GM23338 (cell line): ENCODE measurements around the gene ITGAV. TPM values are rescaled to one million over a fixed set of nuclear protein-coding genes. Genes with fewer than 3 reads are reported as not detected.

Experiments
- ATAC-seq: fragments of 200-7000 bp; cut with Tn5 transposase; 3 replicates; pipeline ENCODE4 v1.9.1; 2020
- DNase-seq: peaks from one replicate; pipeline ENCODE4 v3.0.0-alpha.2; 2015; ENCODE audit warnings: low spot score
- H2AFZ ChIP-seq: fragments of 200-600 bp; sonication (generic); 2 replicates; pipeline ENCODE4 v1.8.0; 2016; ENCODE audit warnings: antibody characterized with exemption, mild to moderate bottlenecking, moderate library complexity
- H3F3A ChIP-seq: fragments of 200-600 bp; sonication (generic); replicated peaks from 2 replicates; pipeline ENCODE4 v1.8.0; 2017; ENCODE audit warnings: antibody characterized with exemption, mixed run types, low read depth
- H3K27ac ChIP-seq: fragments of 200-600 bp; sonication (generic); 2 replicates; pipeline ENCODE4 v1.6.1; 2016; ENCODE audit warnings: low read depth
- H3K27me3 ChIP-seq: fragments of 200-600 bp; sonication (generic); 2 replicates; pipeline ENCODE4 v1.8.0; 2016; ENCODE audit warnings: mild to moderate bottlenecking, mixed run types, moderate library complexity; ENCODE audit not compliant: insufficient read depth
- H3K36me3 ChIP-seq: fragments of 200-600 bp; sonication (generic); 2 replicates; pipeline ENCODE4 v1.8.0; 2016; ENCODE audit warnings: mild to moderate bottlenecking; ENCODE audit not compliant: insufficient read depth
- H3K4me1 ChIP-seq: fragments of 200-600 bp; sonication (generic); 2 replicates; pipeline ENCODE4 v1.8.0; 2016; ENCODE audit warnings: mild to moderate bottlenecking, moderate library complexity; ENCODE audit not compliant: insufficient read depth
- H3K4me2 ChIP-seq: fragments of 200-600 bp; sonication (generic); 2 replicates; pipeline ENCODE4 v1.7.1; 2017; ENCODE audit warnings: mixed run types
- H3K4me3 ChIP-seq: fragments of 200-600 bp; sonication (generic); 2 replicates; pipeline ENCODE4 v1.6.1; 2016; ENCODE audit warnings: mixed run types
- H3K79me2 ChIP-seq: fragments of 200-600 bp; sonication (generic); replicated peaks from 2 replicates; pipeline ENCODE4 v1.8.0; 2017; ENCODE audit warnings: mild to moderate bottlenecking; ENCODE audit not compliant: insufficient read depth
- H3K9me2 ChIP-seq: fragments of 200-600 bp; sonication (generic); 2 replicates; pipeline ENCODE4 v1.8.0; 2017; ENCODE audit not compliant: insufficient read depth
- H4K20me1 ChIP-seq: fragments of 200-600 bp; sonication (generic); replicated peaks from 2 replicates; pipeline ENCODE4 v1.8.0; 2017; ENCODE audit warnings: mild to moderate bottlenecking; ENCODE audit not compliant: insufficient read depth
- H3K27ac Mint-ChIP-seq: 2 replicates; pipeline ENCODE4 v1.8.0; 2020; ENCODE audit warnings: inconsistent platforms, mild to moderate bottlenecking, moderate library complexity, mixed read lengths
- H3K27me3 Mint-ChIP-seq: 3 replicates; pipeline ENCODE4 v1.8.0; 2022; ENCODE audit warnings: low read depth, mild to moderate bottlenecking, moderate library complexity, mixed read lengths, inconsistent platforms; ENCODE audit not compliant: insufficient read depth, poor library complexity
- H3K36me3 Mint-ChIP-seq: 3 replicates; pipeline ENCODE4 v1.8.0; 2021; ENCODE audit warnings: low read depth, mild to moderate bottlenecking, inconsistent platforms, moderate library complexity, mixed read lengths
- H3K4me1 Mint-ChIP-seq: 3 replicates; pipeline ENCODE4 v1.8.0; 2020; ENCODE audit warnings: mild to moderate bottlenecking, inconsistent platforms, mixed read lengths
- H3K4me3 Mint-ChIP-seq: 3 replicates; pipeline ENCODE4 v1.8.0; 2021; ENCODE audit warnings: moderate library complexity, mild to moderate bottlenecking, inconsistent platforms, mixed read lengths
- H3K9me3 Mint-ChIP-seq: 3 replicates; pipeline ENCODE4 v1.8.0; 2020; ENCODE audit warnings: moderate library complexity, mild to moderate bottlenecking, inconsistent platforms, mixed read lengths
- CREB1 ChIP-seq: fragments of 250-450 bp; sonication (Bioruptor Pico); IDR thresholded peaks from 2 replicates; pipeline ENCODE4 v1.5.0; 2020; ENCODE audit warnings: low read depth, mild to moderate bottlenecking, moderate library complexity
- CTCF ChIP-seq, 2 experiments: fragments of 200-600 bp in 1 of 2; sonication (generic) in 1 of 2; conservative IDR thresholded peaks; 2 replicates each; pipeline versions ENCODE4 v1.5.1 to v1.6.1; 2016 to 2017; ENCODE audit warnings: antibody characterized with exemption in 2 of 2, low read depth in 2 of 2, mild to moderate bottlenecking in 2 of 2, moderate library complexity in 1 of 2
- ETS1 ChIP-seq: IDR thresholded peaks from 2 replicates; pipeline ENCODE4 v1.6.1; 2016; ENCODE audit warnings: antibody characterized with exemption
- EZH2 ChIP-seq: fragments of 200-600 bp; sonication (generic); IDR thresholded peaks from one replicate; pipeline ENCODE4 v1.8.0; 2017; ENCODE audit warnings: antibody characterized with exemption, mild to moderate bottlenecking, low read depth; ENCODE audit not compliant: unreplicated experiment
- EZH2phosphoT487 ChIP-seq: fragments of 200-600 bp; sonication (generic); IDR thresholded peaks from one replicate; pipeline ENCODE4 v1.8.1; 2018; ENCODE audit warnings: antibody characterized with exemption; ENCODE audit not compliant: unreplicated experiment
- JUNB ChIP-seq: IDR thresholded peaks from one replicate; pipeline ENCODE4 v1.6.1; 2016; ENCODE audit warnings: antibody characterized with exemption; ENCODE audit not compliant: unreplicated experiment
- NANOG ChIP-seq: IDR thresholded peaks from 2 replicates; pipeline ENCODE4 v1.6.1; 2016; ENCODE audit warnings: antibody characterized with exemption, borderline replicate concordance
- POLR2AphosphoS5 ChIP-seq: IDR thresholded peaks from 2 replicates; pipeline ENCODE4 v1.6.1; 2016; ENCODE audit warnings: antibody characterized with exemption, low read depth
- REST ChIP-seq: IDR thresholded peaks from one replicate; pipeline ENCODE4 v1.6.1; 2018; ENCODE audit warnings: antibody characterized with exemption; ENCODE audit not compliant: unreplicated experiment
- STAT1 ChIP-seq: IDR thresholded peaks from one replicate; pipeline ENCODE4 v1.6.1; 2016; ENCODE audit warnings: antibody characterized with exemption; ENCODE audit not compliant: unreplicated experiment
- ZNF114 ChIP-seq: fragments of 250-450 bp; sonication (Bioruptor Pico); IDR thresholded peaks from 2 replicates; pipeline ENCODE4 v1.5.0; 2020; ENCODE audit warnings: mild to moderate bottlenecking, moderate library complexity
- ZNF331 ChIP-seq: fragments of 250-450 bp; sonication (Bioruptor Pico); IDR thresholded peaks from 2 replicates; pipeline ENCODE4 v1.5.0; 2020; ENCODE audit warnings: low read depth, mild to moderate bottlenecking, moderate library complexity
- ZNF462 ChIP-seq: fragments of 250-450 bp; sonication (Bioruptor Pico); IDR thresholded peaks from 2 replicates; pipeline ENCODE4 v1.5.0; 2020; ENCODE audit warnings: mild to moderate bottlenecking, moderate library complexity
- polyA plus RNA-seq: library from polyadenylated mRNA; unstranded; fragments of >200 nt; fragmentation: Nextera tagmentation; extraction: Ambion mirVana; gene quantifications from 2 replicates; pipeline ENCODE4 v1.2.1, GENCODE V29; 2016
- total RNA-seq: library from RNA; depleted of rRNA; stranded (reverse); fragments of >200 nt; shearing (Covaris generic); gene quantifications from 2 replicates; pipeline ENCODE4 v1.2.3, GENCODE V29; 2014

The ITGAV gene
- total and polyA plus RNA-seq, 2 experiments from 2014 or later = 9.1 to 56.5 TPM

- no peak overlapping the region for H3K27ac ChIP-seq
- no peaks in the 10 kb centered on the region for H3K36me3 ChIP-seq
- no peaks in the 10 kb centered on the region for H3K4me1 ChIP-seq
- no peaks in the 10 kb centered on the region for H3F3A ChIP-seq
- H4K20me1 ChIP-seq = no peaks in the 10 kb centered on the region
- ATAC-seq (no peak), DNase-seq (no peak)
- H2AFZ ChIP-seq = no peak overlapping the region
- Mint-ChIP-seq H3K27ac (no peak overlapping the region), H3K9me3 (no peaks in the 10 kb centered on the region), H3K27me3 (no peaks in the 10 kb centered on the region), H3K4me1 (peaks cover 2% of the 10 kb centered on the region; the same call in 1 of the 3 replicates), H3K4me3 (no peak overlapping the region), H3K36me3 (no peaks in the 10 kb centered on the region)
- TF ChIP-seq CTCF (conservative IDR thresholded peaks at IDR 0.05; ENCODE audit: low read depth in 2 of 2) (no peak), ZNF114 (CRISPR knock-in tag) (no peak), ZNF331 (CRISPR knock-in tag) (no peak), NANOG (no peak), CREB1 (CRISPR knock-in tag) (no peak), ZNF462 (CRISPR knock-in tag) (no peak), REST (no peak), JUNB (no peak), EZH2 (no peak), ETS1 (no peak), POLR2AphosphoS5 (no peak), EZH2phosphoT487 (no peak), STAT1 (no peak)
- no peaks in the 10 kb centered on the region for H3K27me3 ChIP-seq
- H3K4me2 ChIP-seq = no peak overlapping the region
- H3K9me2 ChIP-seq = no peaks in the 10 kb centered on the region
- H3K4me3 ChIP-seq = no peak overlapping the region
- H3K79me2 ChIP-seq = no peaks in the 10 kb centered on the region
Measured at GRCh38 chr2:186576614-186577013, 13.2 kb upstream of the ITGAV start.
